ENCODE measurements around the gene SEPSECS.
A peak's percentile ranks its signal among the peaks of the same experiment; 100 is the strongest.

Gene SEPSECS

DNA sequence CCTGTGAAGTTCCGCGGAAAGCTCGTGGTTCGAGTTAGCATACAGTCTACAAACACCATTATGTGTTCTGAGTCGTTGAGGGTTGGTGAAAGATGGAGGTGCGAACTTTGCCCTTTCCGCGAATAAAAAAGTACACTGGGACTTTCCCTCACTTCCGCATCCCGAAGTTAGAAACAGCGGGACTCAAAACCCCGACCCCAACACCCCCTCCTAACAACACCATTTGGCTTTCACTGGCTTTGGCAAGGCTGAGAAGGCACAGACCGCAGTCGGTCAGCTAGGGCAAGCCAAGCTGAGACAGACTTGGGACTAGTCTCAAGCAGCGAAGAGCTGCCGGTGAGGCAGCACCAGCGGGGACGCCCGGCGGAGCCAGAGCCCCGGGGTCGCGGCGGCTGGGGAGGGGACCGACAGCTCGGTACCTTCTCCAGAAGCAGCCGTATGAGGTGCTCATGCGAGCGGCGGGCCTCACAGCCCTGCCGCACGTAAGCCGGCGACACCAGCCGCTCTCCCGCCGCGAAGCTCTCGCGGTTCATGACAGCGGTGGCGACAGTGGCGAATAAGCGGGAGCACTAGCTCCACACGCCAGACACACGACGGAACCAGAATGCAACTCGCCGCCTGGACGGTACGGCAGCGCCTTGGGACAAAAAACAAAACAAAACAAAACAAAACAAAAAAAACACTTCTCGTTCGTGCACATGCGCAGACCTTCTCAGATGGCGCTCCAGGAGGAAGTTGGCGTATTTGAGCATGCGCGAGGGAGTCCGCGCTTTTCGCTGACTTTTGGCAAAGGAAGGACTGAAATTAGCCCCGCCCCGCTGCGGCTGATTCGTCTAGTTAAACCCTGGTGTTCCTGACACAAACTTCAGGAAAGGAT lies at the start of gene SEPSECS:
TSS of gene SEPSECS (minus strand) at position 613 of the 877 bp plus-strand sequence. CDS start at position 533, 80 bp downstream.
- peak within 1 kb of the TSS; percentile 90 for H3K4me3 ChIP-seq (ENCODE audit: low read depth, low read length)
- TF ChIP-seq, protein P1, sequence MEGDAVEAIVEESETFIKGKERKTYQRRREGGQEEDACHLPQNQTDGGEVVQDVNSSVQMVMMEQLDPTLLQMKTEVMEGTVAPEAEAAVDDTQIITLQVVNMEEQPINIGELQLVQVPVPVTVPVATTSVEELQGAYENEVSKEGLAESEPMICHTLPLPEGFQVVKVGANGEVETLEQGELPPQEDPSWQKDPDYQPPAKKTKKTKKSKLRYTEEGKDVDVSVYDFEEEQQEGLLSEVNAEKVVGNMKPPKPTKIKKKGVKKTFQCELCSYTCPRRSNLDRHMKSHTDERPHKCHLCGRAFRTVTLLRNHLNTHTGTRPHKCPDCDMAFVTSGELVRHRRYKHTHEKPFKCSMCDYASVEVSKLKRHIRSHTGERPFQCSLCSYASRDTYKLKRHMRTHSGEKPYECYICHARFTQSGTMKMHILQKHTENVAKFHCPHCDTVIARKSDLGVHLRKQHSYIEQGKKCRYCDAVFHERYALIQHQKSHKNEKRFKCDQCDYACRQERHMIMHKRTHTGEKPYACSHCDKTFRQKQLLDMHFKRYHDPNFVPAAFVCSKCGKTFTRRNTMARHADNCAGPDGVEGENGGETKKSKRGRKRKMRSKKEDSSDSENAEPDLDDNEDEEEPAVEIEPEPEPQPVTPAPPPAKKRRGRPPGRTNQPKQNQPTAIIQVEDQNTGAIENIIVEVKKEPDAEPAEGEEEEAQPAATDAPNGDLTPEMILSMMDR (IDR thresholded peaks at IDR 0.05; ENCODE audit: borderline replicate concordance, insufficient read depth, low read depth, low read length): no peak

GRCh38 chr4:25209702-25210101 lies 49.5 kb upstream of the SEPSECS start:
- TF ChIP-seq, protein P1 (IDR thresholded peaks at IDR 0.05; ENCODE audit: borderline replicate concordance, insufficient read depth, low read depth, low read length): no peak
- no peak overlapping the region for H3K4me3 ChIP-seq (ENCODE audit: low read depth, low read length)

DNA sequence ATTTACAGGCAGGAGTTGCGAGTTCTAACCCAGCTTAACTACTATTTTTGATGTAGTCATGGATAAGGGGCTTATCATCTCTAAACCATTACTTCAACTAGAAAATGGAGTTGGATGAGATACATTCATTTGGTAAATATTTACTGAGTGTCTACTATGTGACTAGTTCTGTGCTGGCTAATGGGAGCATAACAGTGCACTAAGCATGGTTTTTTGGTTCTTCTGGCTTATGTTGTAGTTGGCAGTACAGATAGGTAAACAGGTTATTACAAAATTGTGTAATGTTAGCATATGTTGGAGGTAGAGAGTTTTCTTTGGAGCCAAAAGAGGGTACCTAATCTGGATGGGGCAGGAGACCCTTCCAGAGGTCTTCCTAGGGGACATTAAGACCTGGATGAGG lies 47.7 kb upstream of the SEPSECS start:
- TF ChIP-seq, protein P1 (IDR thresholded peaks at IDR 0.05; ENCODE audit: borderline replicate concordance, insufficient read depth, low read depth, low read length): no peak
- no peak overlapping the region for H3K4me3 ChIP-seq (ENCODE audit: low read depth, low read length)

DNA sequence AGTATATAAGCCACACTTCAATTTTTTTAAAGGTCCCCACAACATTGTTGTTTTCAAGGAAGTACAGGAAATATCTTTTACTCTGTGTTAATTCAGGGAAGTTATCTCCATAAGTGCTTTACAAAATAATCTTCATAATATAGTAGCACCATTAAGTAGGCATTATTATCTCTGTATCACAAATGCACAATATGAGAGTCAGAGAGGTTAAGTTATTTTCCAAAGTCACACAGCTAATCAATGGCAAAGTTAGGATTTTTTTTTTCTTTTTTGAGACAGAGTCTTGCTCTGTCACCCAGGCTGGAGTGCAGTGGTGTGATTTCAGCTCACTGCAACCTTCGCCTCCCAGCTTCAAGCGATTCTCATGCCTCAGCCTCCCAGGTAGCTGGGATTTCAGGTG lies 38.5 kb upstream of the SEPSECS start:
- TF ChIP-seq, protein P1 (IDR thresholded peaks at IDR 0.05; ENCODE audit: borderline replicate concordance, insufficient read depth, low read depth, low read length): no peak
- H3K4me3 ChIP-seq (ENCODE audit: low read depth, low read length): no peak overlapping the region

DNA sequence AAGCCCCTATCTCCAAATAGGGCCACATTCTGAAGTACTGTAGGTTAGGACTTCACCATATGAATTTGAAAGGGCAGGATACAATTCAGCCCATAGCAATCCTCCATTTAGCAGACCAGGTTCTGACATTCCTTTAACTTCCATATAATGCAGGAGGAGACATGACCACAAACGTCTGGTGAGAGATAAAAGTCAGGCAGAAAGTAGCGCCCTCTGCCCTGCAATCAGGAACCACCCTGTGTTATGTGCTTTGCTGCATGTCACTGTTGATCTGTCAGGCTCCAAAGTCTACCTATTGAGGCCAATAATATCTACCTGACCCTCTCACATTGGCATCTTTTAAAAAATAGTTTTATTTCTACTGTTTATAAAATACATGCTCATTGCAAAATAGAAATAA lies 30.2 kb upstream of the SEPSECS start:
- no peak overlapping the region for H3K4me3 ChIP-seq (ENCODE audit: low read depth, low read length)
- TF ChIP-seq, protein P1 (IDR thresholded peaks at IDR 0.05; ENCODE audit: borderline replicate concordance, insufficient read depth, low read depth, low read length): no peak

GRCh38 chr4:25184056-25184455 lies 23.8 kb upstream of the SEPSECS start:
- TF ChIP-seq, protein P1 (IDR thresholded peaks at IDR 0.05; ENCODE audit: borderline replicate concordance, insufficient read depth, low read depth, low read length): no peak
- no peak overlapping the region for H3K4me3 ChIP-seq (ENCODE audit: low read depth, low read length)

- TF ChIP-seq, protein P1 (IDR thresholded peaks at IDR 0.05; ENCODE audit: borderline replicate concordance, insufficient read depth, low read depth, low read length): no peak
Measured at GRCh38 chr4:25182937-25183336, 22.7 kb upstream of the SEPSECS start.

More at GRCh38 chr4:25182937-25183336, 22.7 kb upstream of the SEPSECS start:
- H3K4me3 ChIP-seq (ENCODE audit: low read depth, low read length): no peak overlapping the region
